GM21390 (cell line): ENCODE data around the gene NXF3.
"Not testable (repeated sequence)": the region's sequence is repeated elsewhere in the genome, so short reads cannot be mapped to it uniquely, and the experiment has no call there.

ENCODE experiments used
- ATAC-seq: cut with Tn5 transposase; IDR thresholded peaks from one replicate; pipeline ENCODE4 v1.9.1; 2021; ENCODE audit not compliant: unreplicated experiment

The NXF3 gene

DNA sequence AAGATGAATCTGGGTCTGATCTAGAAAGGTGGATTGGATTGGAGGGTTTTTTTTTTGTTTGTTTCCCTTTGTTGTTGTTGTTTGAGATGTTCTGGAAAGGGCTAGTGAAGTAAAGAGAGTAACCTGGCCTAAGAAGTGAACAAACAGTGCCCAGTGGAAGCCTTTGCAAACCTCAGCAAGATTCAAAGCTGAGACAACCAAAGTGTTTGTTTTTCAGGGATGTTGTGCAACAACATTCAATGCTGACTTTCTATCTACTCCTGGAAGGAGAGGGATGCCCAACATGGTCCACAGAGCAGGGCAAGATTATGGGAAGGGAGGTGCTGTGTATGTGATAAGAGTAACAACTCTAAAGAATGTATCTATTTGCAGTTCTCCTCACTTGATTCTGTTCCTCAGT lies 40.3 kb downstream of the NXF3 start:
- ATAC-seq, result no peak

DNA sequence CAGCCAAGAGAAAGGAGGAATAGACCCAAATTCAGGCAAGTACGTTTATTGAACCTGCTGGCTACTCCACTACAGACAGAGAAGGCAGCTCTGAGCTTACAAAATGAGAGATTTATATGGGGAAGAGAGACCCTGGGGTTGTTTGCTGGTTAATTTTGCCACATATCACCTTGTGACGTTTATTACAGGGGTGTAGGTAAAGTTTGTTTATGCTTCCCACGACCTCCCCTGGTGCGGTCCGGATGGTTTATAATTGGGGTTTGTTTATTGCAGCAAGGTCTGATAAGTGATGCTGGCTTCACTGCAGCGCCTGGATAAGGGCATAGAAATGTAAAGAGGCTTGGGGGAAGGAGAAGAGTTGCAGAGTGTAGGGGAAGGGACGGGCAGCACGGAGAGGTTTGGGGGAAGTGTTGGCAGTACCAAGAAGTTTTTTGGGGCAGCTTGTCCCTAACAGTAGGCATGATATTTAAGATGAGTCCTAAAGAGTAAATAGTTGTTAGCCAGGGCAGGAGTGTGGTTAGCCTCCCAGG lies 41.6 kb downstream of the NXF3 start:
- ATAC-seq, result no peak

DNA sequence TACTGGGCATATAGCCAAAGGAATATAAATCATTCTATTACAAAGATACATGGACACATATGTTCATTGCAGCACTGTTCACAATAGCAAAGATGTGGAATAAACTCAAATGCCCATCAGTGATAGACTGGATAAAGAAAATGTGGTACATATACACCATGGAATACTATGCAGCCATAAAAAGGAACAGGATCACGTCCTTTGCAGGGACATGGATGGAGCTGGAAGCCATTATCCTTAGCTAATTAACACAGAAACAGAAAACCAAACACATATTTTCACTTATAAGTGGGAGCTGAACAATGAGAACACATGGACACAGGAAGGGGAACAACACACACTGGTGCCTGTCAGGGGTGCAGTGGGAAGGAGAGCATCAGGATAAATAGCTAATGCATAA lies 59.6 kb downstream of the NXF3 start:
- ATAC-seq, result not testable (repeated sequence)
